ENCODE measurements around the gene CLCN3.
"Not testable (repeated sequence)": the region's sequence is repeated elsewhere in the genome, so short reads cannot be mapped to it uniquely, and the experiment has no call there.

Gene CLCN3

DNA sequence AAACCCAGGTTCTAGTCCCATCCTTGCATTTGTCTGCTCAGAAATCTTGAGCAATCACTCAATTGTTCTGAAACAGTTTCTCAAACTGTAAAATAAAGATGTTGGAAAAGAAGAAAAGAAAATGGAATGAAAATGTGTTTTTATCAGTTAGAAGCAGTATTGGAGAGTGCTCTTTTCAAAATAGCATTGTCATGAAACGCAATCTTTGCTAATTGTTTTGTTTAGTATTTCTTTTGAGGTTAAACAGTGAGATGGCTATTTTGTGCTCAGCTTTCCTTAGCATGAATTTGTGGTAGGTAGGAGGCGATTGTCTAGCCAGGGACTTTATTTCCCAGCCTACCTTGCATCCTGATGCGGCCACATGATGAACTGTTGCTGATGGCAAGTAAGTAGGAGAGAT is 148.0 kb downstream of the CLCN3 start:
- Histone ChIP-seq H3K9me2 (replicated peaks; ENCODE audit: low read depth, low read length) (no peaks in the 10 kb centered on the region), H2AFZ (ENCODE audit: low read length) (no peak overlapping the region), H3K4me1 (ENCODE audit: insufficient read depth, low read length, poor library complexity, severe bottlenecking) (no peaks in the 10 kb centered on the region), H3K27me3 (ENCODE audit: insufficient read depth, low read length, poor library complexity, severe bottlenecking) (no peaks in the 10 kb centered on the region), H4K20me1 (ENCODE audit: insufficient read depth, low read length, poor library complexity, severe bottlenecking) (no peaks in the 10 kb centered on the region), H3K9ac (ENCODE audit: low read depth, low read length, poor library complexity, severe bottlenecking) (no peak overlapping the region), H3F3A (ENCODE audit: low read depth) (no peaks in the 10 kb centered on the region), H3K4me3 (ENCODE audit: low read length, poor library complexity, severe bottlenecking) (no peak overlapping the region), H3K4me2 (ENCODE audit: low read depth, low read length, poor library complexity, severe bottlenecking) (no peak overlapping the region), H3K36me3 (ENCODE audit: insufficient read depth, low read length) (no peaks in the 10 kb centered on the region), H3K9me3 (ENCODE audit: insufficient read depth, low read depth, low read length) (no peaks in the 10 kb centered on the region), H3K79me2 (ENCODE audit: insufficient read depth, low read length) (no peaks in the 10 kb centered on the region)
- TF ChIP-seq, protein P1, sequence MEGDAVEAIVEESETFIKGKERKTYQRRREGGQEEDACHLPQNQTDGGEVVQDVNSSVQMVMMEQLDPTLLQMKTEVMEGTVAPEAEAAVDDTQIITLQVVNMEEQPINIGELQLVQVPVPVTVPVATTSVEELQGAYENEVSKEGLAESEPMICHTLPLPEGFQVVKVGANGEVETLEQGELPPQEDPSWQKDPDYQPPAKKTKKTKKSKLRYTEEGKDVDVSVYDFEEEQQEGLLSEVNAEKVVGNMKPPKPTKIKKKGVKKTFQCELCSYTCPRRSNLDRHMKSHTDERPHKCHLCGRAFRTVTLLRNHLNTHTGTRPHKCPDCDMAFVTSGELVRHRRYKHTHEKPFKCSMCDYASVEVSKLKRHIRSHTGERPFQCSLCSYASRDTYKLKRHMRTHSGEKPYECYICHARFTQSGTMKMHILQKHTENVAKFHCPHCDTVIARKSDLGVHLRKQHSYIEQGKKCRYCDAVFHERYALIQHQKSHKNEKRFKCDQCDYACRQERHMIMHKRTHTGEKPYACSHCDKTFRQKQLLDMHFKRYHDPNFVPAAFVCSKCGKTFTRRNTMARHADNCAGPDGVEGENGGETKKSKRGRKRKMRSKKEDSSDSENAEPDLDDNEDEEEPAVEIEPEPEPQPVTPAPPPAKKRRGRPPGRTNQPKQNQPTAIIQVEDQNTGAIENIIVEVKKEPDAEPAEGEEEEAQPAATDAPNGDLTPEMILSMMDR (conservative IDR thresholded peaks at IDR 0.05; ENCODE audit: low read length): no peak
- TF ChIP-seq EZH2phosphoT487 (IDR thresholded peaks at IDR 0.05; ENCODE audit: borderline replicate concordance): no peak

DNA sequence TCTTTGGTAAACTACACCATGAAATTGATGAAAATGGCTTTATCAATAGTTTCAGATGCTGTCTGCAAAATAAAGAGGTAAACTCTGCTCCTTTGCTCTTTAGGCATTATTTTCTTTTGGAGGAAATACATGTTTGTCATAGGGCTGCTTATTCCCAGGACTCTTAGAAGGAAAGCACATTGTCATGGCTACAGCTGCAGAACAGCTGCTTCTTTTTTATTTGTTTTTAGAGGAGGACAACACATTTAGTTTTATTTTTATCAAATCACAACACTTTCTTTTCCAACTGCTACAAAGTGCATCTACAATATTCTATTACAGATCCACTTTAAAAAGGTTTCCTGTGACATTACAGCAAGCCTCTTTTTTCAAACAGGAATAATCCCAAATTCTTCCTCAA is 150.0 kb downstream of the CLCN3 start:
- TF ChIP-seq EZH2phosphoT487 (IDR thresholded peaks at IDR 0.05; ENCODE audit: borderline replicate concordance): no peak
- TF ChIP-seq, protein P1 (conservative IDR thresholded peaks at IDR 0.05; ENCODE audit: low read length): no peak
- Histone ChIP-seq H3K9me3 (ENCODE audit: insufficient read depth, low read depth, low read length) (no peaks in the 10 kb centered on the region), H3K4me1 (ENCODE audit: insufficient read depth, low read length, poor library complexity, severe bottlenecking) (no peaks in the 10 kb centered on the region), H3K9me2 (replicated peaks; ENCODE audit: low read depth, low read length) (no peaks in the 10 kb centered on the region), H3F3A (ENCODE audit: low read depth) (no peaks in the 10 kb centered on the region), H2AFZ (ENCODE audit: low read length) (no peak overlapping the region), H4K20me1 (ENCODE audit: insufficient read depth, low read length, poor library complexity, severe bottlenecking) (no peaks in the 10 kb centered on the region), H3K4me2 (ENCODE audit: low read depth, low read length, poor library complexity, severe bottlenecking) (no peak overlapping the region), H3K36me3 (ENCODE audit: insufficient read depth, low read length) (no peaks in the 10 kb centered on the region), H3K9ac (ENCODE audit: low read depth, low read length, poor library complexity, severe bottlenecking) (no peak overlapping the region), H3K79me2 (ENCODE audit: insufficient read depth, low read length) (no peaks in the 10 kb centered on the region), H3K27me3 (ENCODE audit: insufficient read depth, low read length, poor library complexity, severe bottlenecking) (no peaks in the 10 kb centered on the region), H3K4me3 (ENCODE audit: low read length, poor library complexity, severe bottlenecking) (no peak overlapping the region)

DNA sequence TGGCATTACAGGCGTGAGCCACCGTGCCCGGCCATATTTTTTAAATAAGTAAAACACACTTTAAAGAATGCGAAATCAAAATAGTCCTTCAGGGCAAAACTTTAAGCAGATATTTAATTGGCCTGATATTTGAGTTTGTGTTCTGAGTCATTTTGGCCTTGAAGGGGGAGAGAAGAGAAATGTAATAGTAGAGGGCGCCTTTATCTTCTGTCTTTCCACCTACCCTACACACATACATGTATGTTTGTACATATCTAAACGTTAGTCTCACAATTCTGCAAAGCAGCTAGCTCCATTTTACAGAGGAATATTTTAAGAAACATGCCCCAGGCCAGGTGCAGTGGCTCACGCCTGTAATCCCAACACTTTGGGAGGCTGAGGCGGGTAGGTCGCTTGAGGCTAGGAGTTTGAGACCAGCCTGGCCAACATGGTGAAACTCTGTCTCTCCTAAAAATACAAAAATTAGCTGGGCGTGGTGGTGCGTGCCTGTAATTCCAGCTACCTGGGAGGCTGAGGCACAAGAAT is 151.2 kb downstream of the CLCN3 start:
- not testable (repeated sequence) for H3K9ac ChIP-seq (ENCODE audit: low read depth, low read length, poor library complexity, severe bottlenecking); H2AFZ ChIP-seq (ENCODE audit: low read length); H3K27me3 ChIP-seq (ENCODE audit: insufficient read depth, low read length, poor library complexity, severe bottlenecking); H3K4me3 ChIP-seq (ENCODE audit: low read length, poor library complexity, severe bottlenecking); H3K36me3 ChIP-seq (ENCODE audit: insufficient read depth, low read length); H3K4me2 ChIP-seq (ENCODE audit: low read depth, low read length, poor library complexity, severe bottlenecking); H4K20me1 ChIP-seq (ENCODE audit: insufficient read depth, low read length, poor library complexity, severe bottlenecking); H3K9me3 ChIP-seq (ENCODE audit: insufficient read depth, low read depth, low read length); H3K4me1 ChIP-seq (ENCODE audit: insufficient read depth, low read length, poor library complexity, severe bottlenecking); H3K79me2 ChIP-seq (ENCODE audit: insufficient read depth, low read length); H3F3A ChIP-seq (ENCODE audit: low read depth); H3K9me2 ChIP-seq (replicated peaks; ENCODE audit: low read depth, low read length)

All from Loucy (cell line).